CD4-positive, alpha-beta T cell (primary cell): Measurements from ENCODE around the gene PLD4. TPM values are rescaled to one million over a fixed set of nuclear protein-coding genes. Genes with fewer than 3 reads are reported as not detected.

Source experiments
- ATAC-seq: fragments of 200-7000 bp; cut with Tn5 transposase; one replicate; pipeline ENCODE4 v1.10.0; 2022; ENCODE audit warnings: mild to moderate bottlenecking; ENCODE audit not compliant: poor library complexity
- CTCF ChIA-PET: fragments of 350-600 bp; sonication (Branson Sonifier 250); formaldehyde crosslinking; loops from one replicate; lab custom pipeline; 2021; ENCODE audit warnings: antibody characterized with exemption, inconsistent platforms; lab: Charles Lee
- POLR2A ChIA-PET: fragments of 350-600 bp; sonication (Branson Sonifier 250); formaldehyde crosslinking; loops from one replicate; lab custom pipeline; 2021; ENCODE audit warnings: antibody characterized with exemption, inconsistent platforms; lab: Charles Lee
- DNase-seq, 14 experiments: peaks; one replicate each; pipeline ENCODE4 v3.0.0-alpha.2; 2013 to 2020; ENCODE audit warnings: mixed read lengths in 2 of 14
- H3K27ac ChIP-seq, 2 donors: one replicate each; pipeline versions ENCODE4 v1.5.1 to v1.7.0; 2013; ENCODE audit warnings: low read length in 2 of 2, low read depth in 1 of 2, mild to moderate bottlenecking in 1 of 2
- H3K27me3 ChIP-seq, 2 experiments: 1 replicate in 1 of 2; 2 replicates in 1 of 2; pipeline versions ENCODE4 v1.6.1 to v1.7.0; 2013; ENCODE audit warnings: low read length in 2 of 2, control low read depth in 1 of 2, mild to moderate bottlenecking in 1 of 2, moderate library complexity in 1 of 2; ENCODE audit not compliant: insufficient read depth in 2 of 2, control insufficient read depth in 1 of 2
- H3K36me3 ChIP-seq: one replicate; pipeline ENCODE4 v1.6.1; 2013; ENCODE audit warnings: low read length, control low read depth; ENCODE audit not compliant: insufficient read depth
- H3K4me1 ChIP-seq: one replicate; pipeline ENCODE4 v1.6.1; 2013; ENCODE audit warnings: low read length, control low read depth; ENCODE audit not compliant: insufficient read depth
- H3K4me3 ChIP-seq: one replicate; pipeline ENCODE4 v1.5.1; 2013; ENCODE audit warnings: mild to moderate bottlenecking, low read length, moderate library complexity
- H3K9me3 ChIP-seq, 2 experiments: 1 replicate in 1 of 2; 2 replicates in 1 of 2; pipeline versions ENCODE4 v1.6.1 to v1.7.0; 2013; ENCODE audit warnings: low read length in 2 of 2, mild to moderate bottlenecking in 2 of 2, control low read depth in 1 of 2, moderate library complexity in 1 of 2; ENCODE audit not compliant: control insufficient read depth in 1 of 2, insufficient read depth in 1 of 2
- H3K27ac Mint-ChIP-seq: one replicate; pipeline ENCODE4 v1.8.0; 2020; ENCODE audit warnings: mixed read lengths
- H3K27me3 Mint-ChIP-seq: one replicate; pipeline ENCODE4 v1.8.0; 2021; ENCODE audit warnings: mixed read lengths
- H3K36me3 Mint-ChIP-seq: one replicate; pipeline ENCODE4 v1.8.0; 2021; ENCODE audit warnings: low read depth, mixed read lengths
- H3K4me1 Mint-ChIP-seq: one replicate; pipeline ENCODE4 v1.8.0; 2021; ENCODE audit warnings: low read depth, mixed read lengths
- H3K4me3 Mint-ChIP-seq: one replicate; pipeline ENCODE4 v1.8.0; 2020; ENCODE audit warnings: mild to moderate bottlenecking, mixed read lengths
- H3K9me3 Mint-ChIP-seq: one replicate; pipeline ENCODE4 v1.8.0; 2020; ENCODE audit warnings: mixed read lengths
- CTCF ChIP-seq: fragments of 200-600 bp; IDR thresholded peaks from one replicate; pipeline ENCODE4 v1.8.0; 2022; ENCODE audit warnings: antibody characterized with exemption, mild to moderate bottlenecking
- intact Hi-C, 2 experiments: fragments of 100-400 bp; cut with DNase I in 1 of 2; cut with micrococcal nuclease in 1 of 2; formaldehyde crosslinking; loops; one replicate each; pipeline versions ENCODE4 v1.15.1 to v1.9.0; 2023 to 2025; cut with DNase I, micrococcal nuclease
- total RNA-seq, 174 experiments: library from RNA in 2 of 174; stranded (reverse) in 2 of 174; gene quantifications; one replicate each; pipeline ENCODE4 v1.2.3 and lab custom pipeline; 2021 to 2026

The PLD4 gene
- total RNA-seq, 2 experiments from 2014 or later, result 1.6 to 2.1 TPM

GRCh38 chr14:104933746-104934733 is 9.4 kb downstream of the PLD4 start:
- H3K27me3 Mint-ChIP-seq, result peaks cover 16% of the 10 kb centered on the region
- no peak overlapping the region for H3K27ac Mint-ChIP-seq
- TF ChIP-seq CTCF, result no peak
- Histone ChIP-seq H3K27ac (no peak overlapping the region), H3K36me3 (no peaks in the 10 kb centered on the region), H3K9me3 (no peaks in the 10 kb centered on the region), H3K4me3 (no peak overlapping the region), H3K4me1 (peaks cover 10% of the 10 kb centered on the region), H3K27me3 (peaks cover 0 to 9% of the 10 kb centered on the region in 2 experiments)
- H3K4me3 Mint-ChIP-seq, result peak overlapping the region; percentile 75
- POLR2A ChIA-PET, result interaction anchor here (0.8 kb wide), 1 partner anchor 70 kb away, joined by 3 read pairs; no protein-coding TSS in a partner anchor
- peaks cover 5% of the 10 kb centered on the region for H3K4me1 Mint-ChIP-seq
- DNase-seq (peak in 1 of 14 experiments; percentile 44), ATAC-seq (no peak)
- intact Hi-C loops, result loop anchor here in 1 of 2 experiments (1.0 to 5.0 kb wide), 2 partner anchors 111 to 167 kb away; no protein-coding TSS in a partner anchor
- no peaks in the 10 kb centered on the region for H3K36me3 Mint-ChIP-seq
- CTCF ChIA-PET, result interaction anchor here (2.1 kb wide), 1 partner anchor 112 kb away, joined by 6 read pairs; no protein-coding TSS in a partner anchor
- no peaks in the 10 kb centered on the region for H3K9me3 Mint-ChIP-seq

GRCh38 chr14:104935026-104935650 is 10.5 kb downstream of the PLD4 start:
- Mint-ChIP-seq H3K4me3 (peak overlapping the region; percentile 75), H3K9me3 (no peaks in the 10 kb centered on the region), H3K27ac (no peak overlapping the region), H3K27me3 (peaks cover 16% of the 10 kb centered on the region), H3K4me1 (peaks cover 5% of the 10 kb centered on the region), H3K36me3 (no peaks in the 10 kb centered on the region)
- no peak overlapping the region for H3K4me3 ChIP-seq
- no peaks in the 10 kb centered on the region for H3K9me3 ChIP-seq
- intact Hi-C loops, result no loop called here
- peaks cover 0 to 13% of the 10 kb centered on the region in 2 experiments for H3K27me3 ChIP-seq
- POLR2A ChIA-PET, result no interaction called here
- DNase-seq (peak in 1 of 14 experiments; percentile 7), ATAC-seq (no peak)
- H3K4me1 ChIP-seq, result peaks cover 10% of the 10 kb centered on the region
- no peaks in the 10 kb centered on the region for H3K36me3 ChIP-seq
- no peak for TF ChIP-seq CTCF
- CTCF ChIA-PET, result no interaction called here
- H3K27ac ChIP-seq, result no peak overlapping the region

- H3K4me3 Mint-ChIP-seq, result no peak overlapping the region
- intact Hi-C loops, result no loop called here
- H3K27ac Mint-ChIP-seq, result no peak overlapping the region
Observed at GRCh38 chr14:104935955-104936354, 11.3 kb downstream of the PLD4 start.

More at GRCh38 chr14:104935955-104936354, 11.3 kb downstream of the PLD4 start:
- Histone ChIP-seq H3K27ac (no peak overlapping the region), H3K4me3 (no peak overlapping the region), H3K36me3 (no peaks in the 10 kb centered on the region), H3K9me3 (no peaks in the 10 kb centered on the region), H3K27me3 (peaks cover 0 to 13% of the 10 kb centered on the region in 2 experiments), H3K4me1 (peaks cover 10% of the 10 kb centered on the region)
- Mint-ChIP-seq H3K4me1 (peaks cover 5% of the 10 kb centered on the region), H3K36me3 (no peaks in the 10 kb centered on the region), H3K9me3 (no peaks in the 10 kb centered on the region), H3K27me3 (peaks cover 20% of the 10 kb centered on the region)
- ChIA-PET POLR2A (no interaction called here), CTCF (no interaction called here)
- no peak for TF ChIP-seq CTCF
- DNase-seq (no peak), ATAC-seq (no peak)
